Measurements from ENCODE around the gene CLEC2D.

GRCh38 chr12:9687228-9687627 is 17.7 kb downstream of the CLEC2D start:
- no peak for TF ChIP-seq CTCF (IDR thresholded peaks at IDR 0.05)
- no peak for TF ChIP-seq EZH2 (IDR thresholded peaks at IDR 0.05; ENCODE audit: borderline replicate concordance, insufficient read depth, low read depth, low read length, poor library complexity, severe bottlenecking)
